Glomerular visceral epithelial cell (primary cell): ENCODE measurements around the gene PPP1CA.
A peak's percentile ranks its signal among the peaks of the same experiment; 100 is the strongest.
"Not testable (repeated sequence)": the region's sequence is repeated elsewhere in the genome, so short reads cannot be mapped to it uniquely, and the experiment has no call there.

Experiments used
- DNase-seq: peaks from one replicate; pipeline ENCODE4 v3.0.0-alpha.2; 2016; ENCODE audit errors: extremely low spot score

Gene PPP1CA

GRCh38 chr11:67434395-67434881, 32.8 kb upstream of the PPP1CA start:
- DNase-seq, result no peak

- DNase-seq, result no peak
Observed at GRCh38 chr11:67433536-67434394, 32.1 kb upstream of the PPP1CA start.

- DNase-seq, result no peak
Observed at GRCh38 chr11:67432655-67433349, 31.1 kb upstream of the PPP1CA start.

- no peak for DNase-seq
Observed at GRCh38 chr11:67431346-67432249, 29.9 kb upstream of the PPP1CA start.

- no peak for DNase-seq
Observed at GRCh38 chr11:67429722-67430121, 28.1 kb upstream of the PPP1CA start.

- DNase-seq, result no peak
Observed at GRCh38 chr11:67429038-67429668, 27.5 kb upstream of the PPP1CA start.

- DNase-seq, result peak; percentile 94
Observed at GRCh38 chr11:67428052-67429001, 26.7 kb upstream of the PPP1CA start, which contains the start of gene RPS6KB2. Gene RPS6KB2 (plus strand): TSS chr11:67428494. CDS start chr11:67428546, 52 bp downstream.

GRCh38 chr11:67427364-67427859, 25.8 kb upstream of the PPP1CA start:
- DNase-seq, result not testable (repeated sequence)

GRCh38 chr11:67423891-67424613, 22.4 kb upstream of the PPP1CA start:
- DNase-seq, result no peak

- no peak for DNase-seq
Observed at GRCh38 chr11:67423466-67423865, 21.8 kb upstream of the PPP1CA start.

- no peak for DNase-seq
Observed at GRCh38 chr11:67422891-67423290, 21.2 kb upstream of the PPP1CA start.

- no peak for DNase-seq
Observed at GRCh38 chr11:67421430-67422031, 19.9 kb upstream of the PPP1CA start.

- DNase-seq, result peak; percentile 95
Observed at GRCh38 chr11:67420646-67421429, 19.2 kb upstream of the PPP1CA start.

- DNase-seq, result no peak
Observed at GRCh38 chr11:67420147-67420645, 18.5 kb upstream of the PPP1CA start.

GRCh38 chr11:67419325-67420049, 17.8 kb upstream of the PPP1CA start:
- DNase-seq, result no peak

- DNase-seq, result no peak
Observed at GRCh38 chr11:67418476-67419281, 17.0 kb upstream of the PPP1CA start.
